Stomach (tissue), 4 donors: Measurements from ENCODE around the gene PLSCR1.
A peak's percentile ranks its signal among the peaks of the same experiment; 100 is the strongest.

Experiments
- POLR2A ChIP-seq, 4 donors: fragments of 450-650 bp; IDR thresholded peaks; one replicate each; pipeline ENCODE4 v1.6.1; 2016; ENCODE audit warnings: antibody characterized with exemption in 4 of 4, control low read depth in 2 of 4, mild to moderate bottlenecking in 1 of 4, moderate library complexity in 1 of 4
- POLR2AphosphoS5 ChIP-seq, 3 donors: sonication (generic); formaldehyde crosslinking; IDR thresholded peaks; one replicate each; pipeline ENCODE4 v1.6.1; 2016; ENCODE audit warnings: antibody characterized with exemption in 3 of 3
- TF ChIP-seq, protein P1 (sequence below), 7 experiments: fragments of 450-650 bp in 4 of 7; fragments of 200-600 bp in 3 of 7; sonication (generic) in 3 of 7; IDR thresholded peaks; one replicate each; pipeline ENCODE4 v1.5.1; 2016 to 2019; ENCODE audit warnings: antibody characterized with exemption in 7 of 7, control low read depth in 2 of 7, mild to moderate bottlenecking in 1 of 7

DNA sequence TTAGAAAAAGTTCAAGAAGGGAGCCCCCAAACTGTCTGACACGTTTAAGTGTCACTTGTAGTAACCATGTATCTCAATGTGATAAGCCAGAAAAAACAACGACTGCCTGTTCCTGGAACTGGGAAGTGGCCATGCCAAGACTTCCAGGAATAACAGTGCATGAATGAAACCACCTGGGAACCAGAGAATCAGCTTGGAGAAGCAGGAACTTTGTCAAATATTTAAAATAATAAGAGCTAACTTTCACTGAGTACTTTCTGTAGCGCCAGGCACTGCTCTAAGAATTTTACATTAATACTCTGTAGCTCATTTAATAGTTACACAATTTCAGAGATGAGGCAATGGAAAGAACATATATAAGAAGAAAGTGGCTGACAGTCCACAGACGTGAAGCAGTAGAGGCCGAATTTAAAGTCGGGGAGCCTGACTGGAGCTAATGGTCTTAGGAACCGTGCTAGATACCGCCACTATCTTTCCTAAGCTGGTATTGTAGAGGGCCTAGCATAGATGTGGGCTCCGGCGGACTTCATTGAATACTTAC, 876 bp downstream of the PLSCR1 start:
- TF ChIP-seq POLR2A (IDR thresholded peaks at IDR 0.05), result no peak
- TF ChIP-seq, protein P1, sequence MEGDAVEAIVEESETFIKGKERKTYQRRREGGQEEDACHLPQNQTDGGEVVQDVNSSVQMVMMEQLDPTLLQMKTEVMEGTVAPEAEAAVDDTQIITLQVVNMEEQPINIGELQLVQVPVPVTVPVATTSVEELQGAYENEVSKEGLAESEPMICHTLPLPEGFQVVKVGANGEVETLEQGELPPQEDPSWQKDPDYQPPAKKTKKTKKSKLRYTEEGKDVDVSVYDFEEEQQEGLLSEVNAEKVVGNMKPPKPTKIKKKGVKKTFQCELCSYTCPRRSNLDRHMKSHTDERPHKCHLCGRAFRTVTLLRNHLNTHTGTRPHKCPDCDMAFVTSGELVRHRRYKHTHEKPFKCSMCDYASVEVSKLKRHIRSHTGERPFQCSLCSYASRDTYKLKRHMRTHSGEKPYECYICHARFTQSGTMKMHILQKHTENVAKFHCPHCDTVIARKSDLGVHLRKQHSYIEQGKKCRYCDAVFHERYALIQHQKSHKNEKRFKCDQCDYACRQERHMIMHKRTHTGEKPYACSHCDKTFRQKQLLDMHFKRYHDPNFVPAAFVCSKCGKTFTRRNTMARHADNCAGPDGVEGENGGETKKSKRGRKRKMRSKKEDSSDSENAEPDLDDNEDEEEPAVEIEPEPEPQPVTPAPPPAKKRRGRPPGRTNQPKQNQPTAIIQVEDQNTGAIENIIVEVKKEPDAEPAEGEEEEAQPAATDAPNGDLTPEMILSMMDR (IDR thresholded peaks at IDR 0.05), result no peak
- TF ChIP-seq POLR2AphosphoS5 (IDR thresholded peaks at IDR 0.05), result peak; percentile 12 to 70 (median 23)
